Measurements from ENCODE around the gene FAM222B.
A peak's percentile ranks its signal among the peaks of the same experiment; 100 is the strongest.
"Not testable (repeated sequence)": the region's sequence is repeated elsewhere in the genome, so short reads cannot be mapped to it uniquely, and the experiment has no call there.

FAM222B gene

DNA sequence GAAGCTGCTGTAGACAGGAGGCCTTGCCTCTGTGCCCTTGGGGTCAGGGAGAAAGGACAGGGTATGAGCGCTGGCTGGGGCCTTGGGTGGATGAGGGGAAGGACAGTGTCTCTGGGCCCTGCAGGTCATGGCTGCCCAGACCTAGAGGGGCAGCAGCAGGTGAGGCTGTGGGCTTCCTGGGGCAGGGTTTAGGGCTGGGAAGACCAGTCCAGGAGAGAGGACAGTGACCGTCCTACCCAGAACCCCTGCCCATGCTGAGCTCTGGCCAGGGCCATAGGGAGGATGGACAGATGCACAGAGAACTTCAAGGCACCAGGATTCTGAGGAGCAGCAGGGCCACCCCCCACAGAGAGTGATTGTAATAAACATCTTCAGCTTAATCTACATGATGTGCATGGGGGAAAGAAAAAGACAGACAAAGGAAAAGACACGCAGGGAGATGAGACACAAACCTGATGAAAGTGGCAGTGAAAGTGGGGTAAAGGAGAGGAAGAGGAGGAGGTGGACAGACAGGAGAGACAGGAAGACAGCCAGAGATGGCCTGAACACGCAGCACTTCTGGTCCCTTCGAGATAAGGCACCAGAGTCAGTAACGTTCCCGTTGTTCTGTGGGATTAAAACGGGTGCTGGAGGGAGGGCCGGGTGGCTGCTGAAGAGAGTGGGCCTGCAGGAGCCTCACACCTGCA is 37.4 kb upstream of the FAM222B start:
- TF ChIP-seq POLR2A (IDR thresholded peaks at IDR 0.05; ENCODE audit: low read length) (no peak), GATA1 (IDR thresholded peaks at IDR 0.05; ENCODE audit: low read depth, low read length) (no peak)
- peak in 1 of 2 experiments; percentile 51 for DNase-seq

DNA sequence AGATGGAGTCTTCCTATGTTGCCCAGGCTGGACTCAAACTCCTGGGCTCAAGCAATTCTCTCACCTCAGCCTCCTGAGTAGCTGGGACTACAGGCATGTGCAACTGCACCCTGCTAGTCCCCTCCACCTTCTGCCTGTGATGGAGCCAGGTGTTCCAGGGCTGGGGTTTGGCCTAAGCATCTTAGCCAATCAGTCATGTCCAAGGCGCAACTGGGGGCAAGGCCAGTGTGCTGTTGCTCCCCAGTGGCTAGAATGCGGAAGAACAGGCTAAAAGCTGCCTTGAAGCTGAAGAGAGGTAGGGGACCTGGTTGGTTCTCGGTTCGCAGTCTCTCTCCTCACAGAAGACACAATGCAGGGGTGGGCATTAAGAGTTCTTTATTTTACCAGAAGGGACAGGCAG is 36.4 kb upstream of the FAM222B start:
- peak; percentile 72 to 75 for DNase-seq
- TF ChIP-seq GATA1 (IDR thresholded peaks at IDR 0.05; ENCODE audit: low read depth, low read length), result no peak
- no peak for TF ChIP-seq POLR2A (IDR thresholded peaks at IDR 0.05; ENCODE audit: low read length)

DNA sequence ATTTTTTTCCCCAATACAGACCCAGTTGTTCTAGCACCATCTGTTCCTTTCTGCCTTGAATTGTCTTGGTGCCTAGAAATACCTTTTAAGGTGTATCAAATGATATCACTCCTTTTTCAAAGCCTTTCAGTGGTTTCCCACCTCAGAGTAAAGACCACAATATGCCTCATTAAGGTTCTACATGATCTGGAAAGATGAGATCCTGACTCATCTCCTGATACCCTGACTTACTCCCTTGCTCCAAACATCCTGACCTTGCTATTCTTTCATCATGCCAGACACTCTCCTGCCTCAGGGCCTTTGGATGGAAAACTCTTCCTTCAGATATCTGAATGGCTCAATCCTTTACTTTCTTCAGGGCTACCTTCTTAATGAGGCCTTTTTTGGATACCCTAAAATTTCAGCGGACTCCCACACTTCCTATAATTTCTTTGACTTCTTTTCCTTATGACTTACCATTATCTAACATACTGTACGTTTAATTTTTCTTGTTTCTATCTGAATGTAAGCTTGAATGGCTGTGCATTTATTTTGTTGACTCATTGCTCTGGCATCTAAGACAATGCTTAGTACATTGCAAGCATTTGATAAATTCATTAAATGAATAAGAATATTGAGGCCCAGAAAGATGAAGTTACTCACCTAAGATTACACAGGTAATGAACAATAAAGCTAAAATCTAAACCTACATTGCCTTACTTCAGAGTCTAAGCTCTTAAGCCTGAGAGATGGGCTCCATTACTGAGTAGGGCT is 35.7 kb upstream of the FAM222B start:
- no peak for TF ChIP-seq GATA1 (IDR thresholded peaks at IDR 0.05; ENCODE audit: low read depth, low read length)
- no peak for TF ChIP-seq POLR2A (IDR thresholded peaks at IDR 0.05; ENCODE audit: low read length)
- DNase-seq, result no peak

DNA sequence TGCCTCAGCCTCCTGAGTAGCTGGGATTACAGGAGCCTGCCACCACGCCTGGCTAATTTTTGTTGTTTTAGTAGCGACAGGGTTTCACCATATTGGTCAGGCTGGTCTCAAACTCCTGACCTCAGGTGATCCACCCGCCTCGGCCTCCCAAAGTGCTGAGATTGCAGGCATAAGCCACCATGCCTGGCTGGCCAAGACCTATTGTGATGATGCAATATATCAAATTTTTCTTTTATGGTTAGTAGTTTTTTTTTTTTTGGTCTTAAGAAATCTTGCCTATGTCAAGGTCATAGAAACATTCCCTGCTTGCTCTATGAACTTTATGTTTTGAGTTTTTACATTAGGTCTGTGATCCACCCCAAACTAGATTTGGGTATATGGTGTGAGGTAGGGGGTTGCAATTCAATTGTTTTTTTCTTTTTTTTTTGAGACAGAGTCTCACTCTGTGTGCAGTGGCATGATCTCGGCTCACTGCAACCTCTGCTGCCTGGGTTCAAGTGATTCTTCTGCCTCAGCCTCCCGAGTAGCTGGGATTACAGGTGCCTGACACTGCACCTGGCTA is 34.6 kb upstream of the FAM222B start:
- DNase-seq, result not testable (repeated sequence)

DNA sequence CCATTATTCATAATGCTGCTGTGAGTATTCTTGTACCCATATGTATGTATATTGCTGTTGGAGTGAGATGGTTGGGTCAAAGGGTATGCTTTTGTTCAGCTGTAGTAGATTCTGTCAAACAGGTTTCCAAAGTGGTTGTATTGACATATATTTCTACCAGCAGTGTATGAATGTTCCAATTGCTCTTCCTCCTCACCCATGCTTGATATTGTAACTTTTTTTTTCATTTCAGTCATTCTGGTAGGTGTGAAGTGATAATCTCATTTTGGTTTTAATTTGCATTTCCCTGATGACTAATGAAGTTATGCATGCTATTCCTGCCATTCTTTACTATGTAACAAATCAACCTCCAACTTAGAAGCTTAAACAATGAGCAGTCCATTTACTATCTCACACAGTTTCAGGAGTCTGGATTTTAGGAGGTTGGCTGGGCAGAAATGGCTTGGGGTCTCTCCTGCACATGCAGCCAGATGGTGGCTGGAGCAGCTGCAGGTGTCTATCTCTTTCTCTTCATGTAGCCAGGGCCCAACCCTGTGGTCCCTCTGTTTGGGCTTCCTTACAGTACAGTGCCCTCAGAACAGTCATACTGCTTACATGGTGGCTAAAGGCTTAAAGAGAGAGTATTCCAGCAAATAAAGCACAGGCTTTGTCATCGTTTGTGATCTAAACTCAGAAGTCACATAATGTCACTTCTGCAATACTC is 33.4 kb upstream of the FAM222B start:
- TF ChIP-seq GATA1 (IDR thresholded peaks at IDR 0.05; ENCODE audit: low read depth, low read length) (no peak), POLR2A (IDR thresholded peaks at IDR 0.05; ENCODE audit: low read length) (no peak)
- DNase-seq, result peak; percentile 56 to 64

DNA sequence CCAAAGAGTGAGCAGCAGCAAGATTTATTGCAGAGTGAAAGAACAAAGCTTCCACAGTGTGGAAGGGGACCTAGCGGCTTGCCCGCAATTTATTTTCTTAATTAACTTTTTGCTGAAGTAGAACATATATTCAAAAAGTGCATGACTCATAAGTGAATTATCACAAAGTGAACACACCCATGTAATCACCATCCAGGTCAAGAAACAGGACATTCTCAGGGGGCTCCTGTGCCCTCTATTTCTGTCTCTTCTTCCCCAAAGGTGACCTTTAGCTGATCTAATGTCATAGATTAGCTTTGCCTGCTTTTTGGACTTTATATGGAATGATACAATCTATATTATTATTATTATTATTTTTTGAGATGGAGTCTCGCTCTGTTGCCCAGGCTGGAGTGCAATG is 32.2 kb upstream of the FAM222B start:
- TF ChIP-seq POLR2A (IDR thresholded peaks at IDR 0.05; ENCODE audit: low read length) (no peak), GATA1 (IDR thresholded peaks at IDR 0.05; ENCODE audit: low read depth, low read length) (no peak)
- peak; percentile 62 to 63 for DNase-seq

DNA sequence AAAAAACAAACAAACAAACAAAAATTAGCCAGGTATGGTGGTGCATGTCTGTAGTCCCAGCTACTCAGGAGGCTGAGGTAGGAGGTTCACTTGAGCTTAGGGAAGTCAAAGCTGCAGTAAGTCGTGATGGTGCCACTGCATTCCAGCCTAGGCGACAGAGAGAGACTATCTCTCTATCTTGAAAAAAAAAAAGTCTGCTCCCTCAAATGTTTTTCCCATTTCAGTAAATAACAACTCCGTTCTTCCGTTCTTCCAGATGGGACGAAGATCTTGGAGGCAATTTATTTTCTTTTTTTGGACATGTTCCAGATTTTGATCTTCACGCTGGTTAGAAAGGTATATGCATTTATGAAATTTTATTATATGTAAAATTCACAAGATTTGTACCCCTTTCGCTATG is 31.2 kb upstream of the FAM222B start:
- TF ChIP-seq POLR2A (IDR thresholded peaks at IDR 0.05; ENCODE audit: low read length) (no peak), GATA1 (IDR thresholded peaks at IDR 0.05; ENCODE audit: low read depth, low read length) (no peak)
- no peak for DNase-seq

DNA sequence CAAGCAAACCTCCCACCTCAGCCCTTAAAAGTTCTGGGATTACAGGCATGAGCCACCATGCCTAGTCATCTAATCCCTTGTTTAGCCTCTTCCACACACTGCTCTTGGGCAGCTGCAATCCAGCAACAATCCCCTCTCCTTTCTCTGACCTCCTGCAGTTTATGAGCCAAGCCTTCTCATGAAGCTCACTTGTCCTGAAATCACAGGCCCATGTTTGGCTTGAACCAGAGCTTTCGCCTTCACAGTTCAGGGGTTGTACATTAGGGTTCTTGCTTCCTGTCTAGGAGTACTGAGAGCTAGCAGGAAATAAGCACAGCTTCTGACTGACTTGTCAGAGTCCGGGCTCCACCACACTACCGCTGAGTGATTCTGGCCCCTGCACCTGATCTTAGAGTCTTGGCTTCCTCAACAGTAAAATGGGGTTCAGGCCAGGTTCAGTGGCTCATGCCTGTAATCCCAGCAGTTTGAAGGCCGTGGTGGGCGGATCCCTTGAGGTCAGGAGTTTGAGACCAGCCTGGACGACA is 28.5 kb upstream of the FAM222B start:
- DNase-seq, result peak in 1 of 2 experiments; percentile 39
- TF ChIP-seq GATA1 (IDR thresholded peaks at IDR 0.05; ENCODE audit: low read depth, low read length), result no peak
- TF ChIP-seq POLR2A (IDR thresholded peaks at IDR 0.05; ENCODE audit: low read length), result no peak

DNA sequence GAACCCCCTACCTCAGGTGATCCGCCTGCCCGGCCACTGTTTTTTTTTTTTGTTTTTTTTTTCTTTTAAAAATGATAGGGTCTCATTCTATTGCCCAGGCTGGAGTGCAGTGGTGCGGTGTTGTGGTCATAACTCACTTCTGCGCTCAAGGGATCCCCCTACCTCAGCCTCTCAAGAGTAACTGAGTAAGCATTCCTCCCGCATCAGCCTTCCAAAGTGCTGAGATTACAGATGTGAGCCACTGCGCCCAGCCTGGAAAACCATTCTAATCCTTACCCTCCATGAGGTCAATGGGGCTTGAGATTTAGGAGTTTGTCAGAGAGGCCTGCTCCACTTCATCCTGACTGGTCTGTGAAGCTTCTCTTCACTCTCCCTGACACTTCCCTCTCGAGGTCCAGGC is 24.7 kb upstream of the FAM222B start:
- TF ChIP-seq POLR2A (IDR thresholded peaks at IDR 0.05; ENCODE audit: low read length) (no peak), GATA1 (IDR thresholded peaks at IDR 0.05; ENCODE audit: low read depth, low read length) (no peak)
- DNase-seq, result no peak

DNA sequence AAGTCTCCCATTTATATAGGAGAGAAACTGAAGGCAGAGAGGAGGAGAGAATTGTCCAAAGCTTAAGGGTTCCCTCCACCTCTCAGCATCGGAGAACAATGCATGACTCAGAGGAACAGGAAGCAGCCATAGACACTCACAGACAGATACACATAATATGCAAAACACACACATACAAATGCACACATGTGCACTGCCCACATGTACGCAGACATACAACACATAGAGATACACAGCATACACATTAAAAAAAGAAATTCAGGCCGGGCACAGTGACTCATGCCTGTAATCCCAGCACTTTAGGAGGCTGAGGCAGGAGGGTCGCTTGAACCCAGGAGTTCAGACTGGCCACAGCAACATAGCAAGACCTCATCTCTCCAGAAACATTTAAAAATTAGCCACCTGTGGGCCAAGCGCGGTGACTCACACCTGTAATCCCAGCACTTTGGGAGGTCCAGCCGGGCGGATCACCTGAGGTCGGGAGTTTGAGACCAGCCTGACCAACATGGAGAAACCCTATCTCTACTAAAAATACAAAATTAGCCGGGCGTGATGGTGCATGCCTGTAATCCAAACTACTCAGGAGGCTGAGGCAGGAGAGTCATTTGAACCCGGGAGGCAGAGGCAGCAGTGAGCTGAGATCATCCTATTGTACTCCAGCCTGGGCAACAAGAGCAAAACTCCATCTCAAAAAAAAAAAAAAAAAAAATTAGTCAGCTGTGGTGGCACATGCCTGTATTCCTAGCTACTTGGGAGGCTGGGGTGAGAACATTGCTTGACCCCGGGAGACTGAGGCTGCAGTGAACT is 23.6 kb upstream of the FAM222B start:
- DNase-seq, result peak; percentile 76 to 82

DNA sequence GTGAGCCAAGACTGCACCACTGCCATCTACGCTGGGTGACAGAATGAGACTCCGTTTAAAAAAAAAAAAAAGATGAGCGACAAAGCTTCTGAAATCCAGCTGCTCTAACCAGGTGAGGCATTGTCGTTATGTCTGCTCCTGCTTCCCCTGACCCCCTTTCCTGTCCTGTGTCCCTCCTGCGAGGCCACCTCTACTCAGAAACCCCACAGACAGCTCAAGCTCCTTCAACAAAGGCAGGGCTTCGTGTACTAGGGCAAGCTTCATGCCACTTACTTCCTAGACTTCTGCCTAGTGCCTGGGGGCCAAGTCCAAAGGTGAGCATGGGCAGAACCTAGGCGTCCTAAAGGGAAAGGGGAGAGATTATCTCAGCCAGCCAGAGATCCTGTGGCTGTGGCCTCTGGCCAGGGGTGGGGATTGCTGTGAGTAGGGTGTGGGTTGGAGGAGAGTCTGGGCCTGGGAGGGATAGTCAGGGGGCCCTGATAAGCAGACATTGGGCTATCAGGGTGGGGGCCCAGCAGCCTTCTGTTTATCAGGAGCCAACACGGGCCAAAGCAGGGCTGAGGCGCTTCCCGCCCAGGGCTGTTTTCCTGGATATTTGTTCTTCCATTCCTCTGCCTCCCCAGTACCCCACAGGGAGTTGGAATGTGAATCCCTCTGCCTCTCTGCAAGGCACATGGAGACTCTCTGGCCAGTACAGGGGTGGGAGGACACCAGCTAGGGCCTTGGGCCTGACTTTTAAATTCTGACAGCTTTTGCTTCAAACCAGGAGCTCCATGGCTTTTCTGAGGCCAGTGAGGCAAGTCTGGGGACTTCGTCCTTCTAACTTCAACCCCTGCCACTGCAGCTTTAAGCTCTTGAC is 22.6 kb upstream of the FAM222B start:
- TF ChIP-seq GATA1 (IDR thresholded peaks at IDR 0.05; ENCODE audit: low read depth, low read length) (peak; percentile 99), POLR2A (IDR thresholded peaks at IDR 0.05; ENCODE audit: low read length) (peak; percentile 78)
- peak; percentile 98 to 99 for DNase-seq

More for the DNA sequence above, 23.6 kb upstream of the FAM222B start:
- TF ChIP-seq POLR2A (IDR thresholded peaks at IDR 0.05; ENCODE audit: low read length), result no peak
- no peak for TF ChIP-seq GATA1 (IDR thresholded peaks at IDR 0.05; ENCODE audit: low read depth, low read length)

DNA sequence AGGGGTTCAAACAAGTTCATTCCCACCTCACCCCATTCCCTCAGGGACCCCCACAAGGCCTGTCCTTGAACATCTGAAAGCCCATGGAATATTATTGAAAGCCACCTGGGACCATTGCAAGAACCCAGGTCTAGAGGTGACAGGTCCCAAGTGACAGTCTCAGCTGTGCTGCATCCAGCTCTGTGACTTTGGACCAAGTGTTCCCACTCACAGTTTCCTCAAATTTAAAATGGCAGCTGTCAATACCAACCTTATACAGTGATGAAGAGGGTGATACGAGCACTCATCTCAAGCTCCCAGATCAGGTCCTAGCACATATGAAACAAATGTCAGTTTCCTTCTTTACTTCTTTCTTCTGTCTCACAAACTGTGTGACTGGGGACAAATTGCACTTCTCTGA is 21.4 kb upstream of the FAM222B start:
- TF ChIP-seq POLR2A (IDR thresholded peaks at IDR 0.05; ENCODE audit: low read length) (no peak), GATA1 (IDR thresholded peaks at IDR 0.05; ENCODE audit: low read depth, low read length) (no peak)
- DNase-seq, result peak in 1 of 2 experiments; percentile 59

All from erythroblast (primary cell).